Measurements from ENCODE around the gene SOD1. TPM values are rescaled to one million over a fixed set of nuclear protein-coding genes. Genes with fewer than 3 reads are reported as not detected.

SOD1 gene
- total and polyA plus RNA-seq, 10 of the 15 experiments (the other 5 are each of a cell fraction or from before 2014, with no cell fraction given) = 171 to 710 (median 313) TPM

GRCh38 chr21:31708541-31708940 is 49.0 kb downstream of the SOD1 start (continued):
- TF ChIP-seq CEBPZ (IDR thresholded peaks at IDR 0.05; ENCODE audit: low read depth, low read length) (no peak), MAX (IDR thresholded peaks at IDR 0.05; ENCODE audit: low read depth, low read length) (no peak), HDAC2 (IDR thresholded peaks at IDR 0.05) (no peak), CBX3 (IDR thresholded peaks at IDR 0.05; ENCODE audit: borderline replicate concordance, low read depth) (no peak), EED (IDR thresholded peaks at IDR 0.05; ENCODE audit: low read depth) (no peak), NR2C1 (IDR thresholded peaks at IDR 0.05) (no peak), ZBTB11 (CRISPR knock-in tag; IDR thresholded peaks at IDR 0.05) (no peak), ETV6 (conservative IDR thresholded peaks at IDR 0.05 in 1 of 2, IDR thresholded peaks at IDR 0.05 in 1 of 2; ENCODE audit: borderline replicate concordance in 1 of 2, low read depth in 1 of 2) (no peak), ZNF622 (IDR thresholded peaks at IDR 0.05) (no peak), BRCA1 (IDR thresholded peaks at IDR 0.05; ENCODE audit: low read depth, low read length) (no peak), FOXK2 (IDR thresholded peaks at IDR 0.05) (no peak), ZBTB33 (IDR thresholded peaks at IDR 0.05) (no peak), SMAD5 (IDR thresholded peaks at IDR 0.05; ENCODE audit: low read depth) (no peak)

Measured in GM12878 (cell line).